GM21515 (cell line): ENCODE data around the gene HOXB8.

ENCODE experiments used
- ATAC-seq: cut with Tn5 transposase; IDR thresholded peaks from one replicate; pipeline ENCODE4 v1.9.1; 2021; ENCODE audit not compliant: unreplicated experiment

The HOXB8 gene

GRCh38 chr17:48611213-48611612, 3.9 kb downstream of the HOXB8 start:
- ATAC-seq = no peak

GRCh38 chr17:48610282-48611211, 4.5 kb downstream of the HOXB8 start, which contains the start of gene HOXB7:
TSS of gene HOXB7 (minus strand) at chr17:48611017. CDS start at chr17:48610918, 99 bp downstream.
- ATAC-seq = no peak

- ATAC-seq = no peak
Measured at GRCh38 chr17:48609759-48610281, 5.3 kb downstream of the HOXB8 start.

GRCh38 chr17:48609033-48609432, 6.1 kb downstream of the HOXB8 start:
- no peak for ATAC-seq

- ATAC-seq = no peak
Measured at GRCh38 chr17:48608494-48608834, 6.6 kb downstream of the HOXB8 start.

- ATAC-seq = no peak
Measured at GRCh38 chr17:48606892-48607614, 8.0 kb downstream of the HOXB8 start.

- no peak for ATAC-seq
Measured at GRCh38 chr17:48605991-48606891, 8.9 kb downstream of the HOXB8 start.

- ATAC-seq = no peak
Measured at GRCh38 chr17:48605409-48605919, 9.6 kb downstream of the HOXB8 start.

- ATAC-seq = no peak
Measured at GRCh38 chr17:48604770-48605329, 10.2 kb downstream of the HOXB8 start, which contains the start of gene HOXB6. TSS of gene HOXB6 (minus strand) at chr17:48604986. CDS start at chr17:48598150, 6,836 bp downstream.

- ATAC-seq = no peak
Measured at GRCh38 chr17:48603959-48604769, 10.9 kb downstream of the HOXB8 start.

GRCh38 chr17:48601539-48602425, 13.3 kb downstream of the HOXB8 start:
- ATAC-seq = no peak

GRCh38 chr17:48601207-48601538, 13.9 kb downstream of the HOXB8 start:
- ATAC-seq = no peak

- ATAC-seq = no peak
Measured at GRCh38 chr17:48600244-48601098, 14.6 kb downstream of the HOXB8 start.

GRCh38 chr17:48599354-48599753, 15.7 kb downstream of the HOXB8 start:
- ATAC-seq = no peak

GRCh38 chr17:48598736-48599135, 16.4 kb downstream of the HOXB8 start:
- ATAC-seq = no peak

- no peak for ATAC-seq
Measured at GRCh38 chr17:48597778-48598631, 17.1 kb downstream of the HOXB8 start.

- no peak for ATAC-seq
Measured at GRCh38 chr17:48597528-48597777, 17.6 kb downstream of the HOXB8 start.
